ENCODE measurements around the gene TUBA1C.

DNA sequence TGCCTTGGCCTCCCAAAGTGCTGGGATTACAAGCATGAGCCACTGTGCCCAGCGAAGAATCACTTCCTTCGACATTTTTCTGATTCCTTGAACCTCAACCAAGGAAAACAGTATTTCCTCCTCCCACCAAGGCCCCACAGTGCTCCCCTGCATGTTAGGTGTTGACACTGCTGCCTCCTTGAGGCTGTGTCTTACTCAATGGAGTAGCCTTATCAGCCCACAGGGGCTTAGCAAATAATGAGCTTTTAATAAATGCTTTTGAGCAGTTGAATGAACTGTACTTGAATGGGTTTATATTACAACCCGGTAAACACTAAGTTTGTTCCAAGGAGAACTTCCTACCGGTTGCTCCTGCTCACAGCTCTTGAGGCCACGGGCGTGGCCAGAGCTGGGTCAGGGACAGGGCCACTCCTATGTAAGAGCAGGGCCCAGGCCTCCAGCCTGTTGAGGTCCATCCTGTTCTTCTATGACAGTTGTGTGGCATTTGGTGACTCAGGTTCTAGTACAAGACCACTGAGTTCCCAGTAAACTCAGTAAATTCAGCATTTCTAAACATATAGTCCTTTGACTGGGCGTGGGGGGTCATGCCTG lies 39.2 kb upstream of the TUBA1C start:
- TF ChIP-seq, protein P1, sequence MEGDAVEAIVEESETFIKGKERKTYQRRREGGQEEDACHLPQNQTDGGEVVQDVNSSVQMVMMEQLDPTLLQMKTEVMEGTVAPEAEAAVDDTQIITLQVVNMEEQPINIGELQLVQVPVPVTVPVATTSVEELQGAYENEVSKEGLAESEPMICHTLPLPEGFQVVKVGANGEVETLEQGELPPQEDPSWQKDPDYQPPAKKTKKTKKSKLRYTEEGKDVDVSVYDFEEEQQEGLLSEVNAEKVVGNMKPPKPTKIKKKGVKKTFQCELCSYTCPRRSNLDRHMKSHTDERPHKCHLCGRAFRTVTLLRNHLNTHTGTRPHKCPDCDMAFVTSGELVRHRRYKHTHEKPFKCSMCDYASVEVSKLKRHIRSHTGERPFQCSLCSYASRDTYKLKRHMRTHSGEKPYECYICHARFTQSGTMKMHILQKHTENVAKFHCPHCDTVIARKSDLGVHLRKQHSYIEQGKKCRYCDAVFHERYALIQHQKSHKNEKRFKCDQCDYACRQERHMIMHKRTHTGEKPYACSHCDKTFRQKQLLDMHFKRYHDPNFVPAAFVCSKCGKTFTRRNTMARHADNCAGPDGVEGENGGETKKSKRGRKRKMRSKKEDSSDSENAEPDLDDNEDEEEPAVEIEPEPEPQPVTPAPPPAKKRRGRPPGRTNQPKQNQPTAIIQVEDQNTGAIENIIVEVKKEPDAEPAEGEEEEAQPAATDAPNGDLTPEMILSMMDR (IDR thresholded peaks at IDR 0.05; ENCODE audit: control extremely low read depth in 1 of 3, insufficient read depth in 1 of 3, low read depth in 1 of 3, low read length in 3 of 3) = peak; percentile 19 to 41 (median 28); a peak in 2 of 4 replicates
- TF ChIP-seq ZNF274 (IDR thresholded peaks at IDR 0.05; ENCODE audit: borderline replicate concordance, extremely low read depth, low read length) (no peak), POLR2A (IDR thresholded peaks at IDR 0.05; ENCODE audit: control extremely low read depth in 1 of 2, low read depth in 2 of 2, low read length in 2 of 2) (no peak), EZH2 (IDR thresholded peaks at IDR 0.05; ENCODE audit: low read depth, low read length, severe bottlenecking) (no peak), SRF (IDR thresholded peaks at IDR 0.05; ENCODE audit: low read depth, low read length) (no peak), SUZ12 (IDR thresholded peaks at IDR 0.05; ENCODE audit: low read length) (no peak), POU5F1 (IDR thresholded peaks at IDR 0.05; ENCODE audit: low read depth, low read length) (no peak), BRCA1 (IDR thresholded peaks at IDR 0.05; ENCODE audit: low read depth, low read length) (no peak), TAF1 (IDR thresholded peaks at IDR 0.05; ENCODE audit: low read depth, low read length) (no peak)

Data from H1 (cell line).